Suprapubic skin (tissue), 4 donors: ENCODE results near the gene GLE1.

Experiments used
- POLR2A ChIP-seq, 2 donors: fragments of 450-650 bp; IDR thresholded peaks; one replicate each; pipeline ENCODE4 v1.6.1; 2017; ENCODE audit warnings: antibody characterized with exemption in 2 of 2, mild to moderate bottlenecking in 2 of 2, moderate library complexity in 2 of 2
- POLR2AphosphoS5 ChIP-seq, 3 donors: sonication (generic); formaldehyde crosslinking; IDR thresholded peaks; one replicate each; pipeline ENCODE4 v1.6.1; 2017; ENCODE audit warnings: antibody characterized with exemption in 3 of 3
- TF ChIP-seq, protein P1 (sequence below), 2 donors: fragments of 200-600 bp in 1 of 2; fragments of 450-650 bp in 1 of 2; sonication (generic) in 1 of 2; IDR thresholded peaks; one replicate each; pipeline ENCODE4 v1.5.1; 2016 to 2019; ENCODE audit warnings: antibody characterized with exemption in 2 of 2, mild to moderate bottlenecking in 1 of 2, moderate library complexity in 1 of 2

DNA sequence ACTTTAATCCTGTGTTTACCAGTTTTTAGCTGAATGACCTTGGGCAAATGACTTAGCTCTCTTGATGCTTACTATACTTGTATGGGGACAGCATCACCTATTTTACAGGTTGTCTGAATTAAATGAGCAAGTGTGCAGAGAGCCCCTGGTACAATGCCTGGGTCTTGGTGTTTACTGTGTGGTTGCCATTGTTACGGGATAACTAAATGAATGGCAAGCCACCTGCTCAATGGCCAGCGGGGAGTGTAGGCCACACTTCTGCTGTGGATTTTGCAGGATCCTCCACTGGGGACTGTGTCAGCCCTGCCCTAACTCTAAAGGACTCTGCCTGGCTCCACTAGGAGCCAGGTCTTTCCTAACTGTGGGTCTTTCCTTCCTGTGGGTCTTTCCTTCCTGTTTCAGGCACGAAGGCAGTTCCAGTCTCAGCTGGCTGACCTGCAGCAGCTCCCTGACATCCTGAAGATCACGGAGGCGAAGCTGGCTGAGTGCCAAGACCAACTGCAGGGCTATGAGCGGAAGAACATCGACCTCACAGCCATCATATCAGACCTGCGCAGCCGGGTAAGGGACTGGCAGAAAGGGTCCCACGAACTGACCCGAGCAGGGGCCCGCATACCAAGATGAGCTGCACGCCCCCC lies 10.3 kb upstream of the GLE1 start:
- TF ChIP-seq, protein P1, sequence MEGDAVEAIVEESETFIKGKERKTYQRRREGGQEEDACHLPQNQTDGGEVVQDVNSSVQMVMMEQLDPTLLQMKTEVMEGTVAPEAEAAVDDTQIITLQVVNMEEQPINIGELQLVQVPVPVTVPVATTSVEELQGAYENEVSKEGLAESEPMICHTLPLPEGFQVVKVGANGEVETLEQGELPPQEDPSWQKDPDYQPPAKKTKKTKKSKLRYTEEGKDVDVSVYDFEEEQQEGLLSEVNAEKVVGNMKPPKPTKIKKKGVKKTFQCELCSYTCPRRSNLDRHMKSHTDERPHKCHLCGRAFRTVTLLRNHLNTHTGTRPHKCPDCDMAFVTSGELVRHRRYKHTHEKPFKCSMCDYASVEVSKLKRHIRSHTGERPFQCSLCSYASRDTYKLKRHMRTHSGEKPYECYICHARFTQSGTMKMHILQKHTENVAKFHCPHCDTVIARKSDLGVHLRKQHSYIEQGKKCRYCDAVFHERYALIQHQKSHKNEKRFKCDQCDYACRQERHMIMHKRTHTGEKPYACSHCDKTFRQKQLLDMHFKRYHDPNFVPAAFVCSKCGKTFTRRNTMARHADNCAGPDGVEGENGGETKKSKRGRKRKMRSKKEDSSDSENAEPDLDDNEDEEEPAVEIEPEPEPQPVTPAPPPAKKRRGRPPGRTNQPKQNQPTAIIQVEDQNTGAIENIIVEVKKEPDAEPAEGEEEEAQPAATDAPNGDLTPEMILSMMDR (IDR thresholded peaks at IDR 0.05): no peak
- no peak for TF ChIP-seq POLR2AphosphoS5 (IDR thresholded peaks at IDR 0.05)
- TF ChIP-seq POLR2A (IDR thresholded peaks at IDR 0.05): no peak
